HepG2 (cell line): ENCODE measurements around the gene DUS1L. TPM values are rescaled to one million over a fixed set of nuclear protein-coding genes. Genes with fewer than 3 reads are reported as not detected.

Experiments used
- BHLHE40 ChIP-seq: IDR thresholded peaks from 2 replicates; pipeline ENCODE4 v1.6.1; 2011; ENCODE audit warnings: low read length, improper control_type of control experiment
- CCAR2 ChIP-seq: fragments of 200-400 bp; formaldehyde crosslinking; optimal IDR thresholded peaks from 2 replicates; pipeline ENCODE3; 2018; ENCODE audit warnings: low read depth, mild to moderate bottlenecking, low read length, moderate library complexity
- CREM ChIP-seq, 2 experiments: sonication (generic) in 1 of 2; formaldehyde crosslinking in 1 of 2; IDR thresholded peaks; 2 replicates each; pipeline versions ENCODE4 v1.4.0 to v1.6.1; 2016 to 2020; ENCODE audit warnings: antibody characterized with exemption in 1 of 2, mild to moderate bottlenecking in 1 of 2, missing genetic modification reagents in 1 of 2
- E2F5 ChIP-seq: sonication (generic); formaldehyde crosslinking; conservative IDR thresholded peaks from 2 replicates; pipeline ENCODE4 v1.4.0; 2020; ENCODE audit warnings: missing genetic modification reagents
- LRRFIP1 ChIP-seq: sonication (generic); formaldehyde crosslinking; conservative IDR thresholded peaks from 2 replicates; pipeline ENCODE4 v1.4.0; 2020; ENCODE audit warnings: missing genetic modification reagents
- MAFK ChIP-seq, 2 experiments: IDR thresholded peaks in 1 of 2; conservative IDR thresholded peaks in 1 of 2; 2 replicates each; pipeline ENCODE4 v1.6.1; 2011; ENCODE audit warnings: improper control_type of control experiment in 2 of 2, low read length in 2 of 2
- MYC ChIP-seq: sonication (generic); formaldehyde crosslinking; IDR thresholded peaks from 2 replicates; pipeline ENCODE4 v1.9.0; 2021; ENCODE audit warnings: missing genetic modification reagents, borderline replicate concordance
- NCOA2 ChIP-seq: sonication (generic); formaldehyde crosslinking; IDR thresholded peaks from 2 replicates; pipeline ENCODE4 v1.8.0; 2022; ENCODE audit warnings: inconsistent platforms
- POGZ ChIP-seq: sonication (generic); formaldehyde crosslinking; IDR thresholded peaks from 2 replicates; pipeline ENCODE4 v1.4.0; 2020; ENCODE audit warnings: mild to moderate bottlenecking, missing genetic modification reagents
- RARG ChIP-seq: sonication (generic); formaldehyde crosslinking; IDR thresholded peaks from 2 replicates; pipeline ENCODE4 v1.4.0; 2020; ENCODE audit warnings: low read depth, mild to moderate bottlenecking, missing genetic modification reagents
- SALL2 ChIP-seq: sonication (generic); formaldehyde crosslinking; IDR thresholded peaks from 2 replicates; pipeline ENCODE4 v1.8.1; 2023; ENCODE audit warnings: mild to moderate bottlenecking, missing genetic modification reagents, inconsistent platforms
- SCMH1 ChIP-seq: sonication (generic); formaldehyde crosslinking; IDR thresholded peaks from 2 replicates; pipeline ENCODE4 v1.9.0; 2021; ENCODE audit warnings: missing genetic modification reagents, mild to moderate bottlenecking, borderline replicate concordance
- THAP7 ChIP-seq: sonication (generic); formaldehyde crosslinking; IDR thresholded peaks from 2 replicates; pipeline ENCODE4 v1.8.1; 2023; ENCODE audit warnings: mild to moderate bottlenecking, missing genetic modification reagents
- THRA ChIP-seq: sonication (generic); formaldehyde crosslinking; IDR thresholded peaks from 2 replicates; pipeline ENCODE4 v1.4.0; 2020; ENCODE audit warnings: missing genetic modification reagents, borderline replicate concordance
- XBP1 ChIP-seq: sonication (generic); formaldehyde crosslinking; IDR thresholded peaks from 2 replicates; pipeline ENCODE4 v1.5.0; 2020; ENCODE audit warnings: missing genetic modification reagents
- ZBTB20 ChIP-seq: sonication (generic); formaldehyde crosslinking; IDR thresholded peaks from 2 replicates; pipeline ENCODE4 v1.8.1; 2023; ENCODE audit warnings: missing genetic modification reagents, low read depth, mild to moderate bottlenecking, borderline replicate concordance
- ZBTB8A ChIP-seq: sonication (generic); formaldehyde crosslinking; IDR thresholded peaks from 2 replicates; pipeline ENCODE4 v1.4.0; 2020; ENCODE audit warnings: mild to moderate bottlenecking, low read depth, missing genetic modification reagents, borderline replicate concordance
- ZNF143 ChIP-seq: sonication (generic); formaldehyde crosslinking; IDR thresholded peaks from 2 replicates; pipeline ENCODE4 v1.4.0; 2020; ENCODE audit warnings: missing genetic modification reagents
- ZNF546 ChIP-seq: sonication (generic); formaldehyde crosslinking; conservative IDR thresholded peaks from 2 replicates; pipeline ENCODE4 v1.8.1; 2023; ENCODE audit warnings: mild to moderate bottlenecking, missing genetic modification reagents
- ZNF547 ChIP-seq: sonication (generic); formaldehyde crosslinking; IDR thresholded peaks from 2 replicates; pipeline ENCODE4 v1.5.1; 2020; ENCODE audit warnings: mild to moderate bottlenecking, missing genetic modification reagents
- ZNF619 ChIP-seq: sonication (generic); formaldehyde crosslinking; IDR thresholded peaks from 2 replicates; pipeline ENCODE4 v1.4.0; 2020; ENCODE audit warnings: mild to moderate bottlenecking, missing genetic modification reagents
- ZNF781 ChIP-seq: sonication (generic); formaldehyde crosslinking; IDR thresholded peaks from 2 replicates; pipeline ENCODE4 v1.5.1; 2020; ENCODE audit warnings: borderline replicate concordance, mild to moderate bottlenecking, missing genetic modification reagents; ENCODE audit errors: not compliant biosample characterization
- ZNF790 ChIP-seq: sonication (generic); formaldehyde crosslinking; IDR thresholded peaks from 2 replicates; pipeline ENCODE4 v1.8.0; 2022; ENCODE audit warnings: missing genetic modification reagents, mild to moderate bottlenecking, borderline replicate concordance
- polyA plus RNA-seq, 8 experiments: library from polyadenylated mRNA; depleted of rRNA in 3 of 8; stranded (reverse) in 7 of 8; unstranded in 1 of 8; fragments of >200 nt; fragmentation: Illumina TruSeq in 4 of 8; extraction: Trizol in 4 of 8; gene quantifications; 2 replicates each; pipeline versions ENCODE4 v1.2.1 to v1.2.3, GENCODE V29; 2011 to 2016; ENCODE audit warnings: low read depth in 4 of 8, missing spikeins in 1 of 8, mixed read lengths in 1 of 8; ENCODE audit not compliant: insufficient read depth in 1 of 8
- total RNA-seq, 5 experiments: library from RNA; depleted of rRNA; stranded (reverse); fragments of >200 nt; fragmentation: Illumina TruSeq; extraction: Trizol; gene quantifications; 2 replicates each; pipeline ENCODE4 v1.2.3, GENCODE V29; 2016; ENCODE audit warnings: low read depth in 1 of 5

The DUS1L gene
- total and polyA plus RNA-seq, 2 of the 13 experiments (the other 11 are each of a cell fraction or from before 2014, with no cell fraction given): 81.0 to 109 TPM

- TF ChIP-seq MYC (CRISPR knock-in tag) (peak; percentile 67; the same call in 1 of the 2 replicates), ZNF546 (CRISPR knock-in tag) (no peak; the same call in 1 of the 2 replicates), NCOA2 (CRISPR knock-in tag) (peak; percentile 31; the same call in 1 of the 2 replicates), THAP7 (CRISPR knock-in tag) (no peak; the same call in 1 of the 2 replicates), CCAR2 (no peak), ZNF547 (no peak; the same call in 1 of the 2 replicates), ZNF781 (CRISPR knock-in tag) (no peak), MAFK (conservative IDR thresholded peaks at IDR 0.05 in 1 of 2, IDR thresholded peaks at IDR 0.05 in 1 of 2; ENCODE audit: low read length in 2 of 2) (no peak), BHLHE40 (peak; percentile 53; the same call in 1 of the 2 replicates), CREM (IDR thresholded peaks at IDR 0.05) (no peak), CREM (CRISPR knock-in tag; IDR thresholded peaks at IDR 0.05) (no peak), LRRFIP1 (CRISPR knock-in tag) (no peak), ZBTB8A (CRISPR knock-in tag) (no peak; the same call in 1 of the 2 replicates), ZBTB20 (CRISPR knock-in tag) (peak; percentile 37; the same call in 1 of the 2 replicates), RARG (CRISPR knock-in tag) (no peak), THRA (CRISPR knock-in tag) (no peak), ZNF619 (CRISPR knock-in tag) (peak; percentile 25; the same call in 1 of the 2 replicates), XBP1 (CRISPR knock-in tag) (no peak; the same call in none of the 2 replicates), ZNF143 (CRISPR knock-in tag) (no peak; the same call in 1 of the 2 replicates), SALL2 (CRISPR knock-in tag) (peak; percentile 45; the same call in 1 of the 2 replicates), ZNF790 (no peak), POGZ (no peak), SCMH1 (no peak), E2F5 (CRISPR knock-in tag) (no peak)
Observed at GRCh38 chr17:82021107-82021899, 44.3 kb downstream of the DUS1L start (continued).
